HG03060 (cell line): Measurements from ENCODE around the gene MTO1.
"Not testable (repeated sequence)": the region's sequence is repeated elsewhere in the genome, so short reads cannot be mapped to it uniquely, and the experiment has no call there.

ENCODE experiments used
- ATAC-seq: cut with Tn5 transposase; IDR thresholded peaks from one replicate; pipeline ENCODE4 v1.9.1; 2021; ENCODE audit warnings: low read depth, moderate number of reproducible peaks; ENCODE audit not compliant: unreplicated experiment

Gene MTO1, protein sequence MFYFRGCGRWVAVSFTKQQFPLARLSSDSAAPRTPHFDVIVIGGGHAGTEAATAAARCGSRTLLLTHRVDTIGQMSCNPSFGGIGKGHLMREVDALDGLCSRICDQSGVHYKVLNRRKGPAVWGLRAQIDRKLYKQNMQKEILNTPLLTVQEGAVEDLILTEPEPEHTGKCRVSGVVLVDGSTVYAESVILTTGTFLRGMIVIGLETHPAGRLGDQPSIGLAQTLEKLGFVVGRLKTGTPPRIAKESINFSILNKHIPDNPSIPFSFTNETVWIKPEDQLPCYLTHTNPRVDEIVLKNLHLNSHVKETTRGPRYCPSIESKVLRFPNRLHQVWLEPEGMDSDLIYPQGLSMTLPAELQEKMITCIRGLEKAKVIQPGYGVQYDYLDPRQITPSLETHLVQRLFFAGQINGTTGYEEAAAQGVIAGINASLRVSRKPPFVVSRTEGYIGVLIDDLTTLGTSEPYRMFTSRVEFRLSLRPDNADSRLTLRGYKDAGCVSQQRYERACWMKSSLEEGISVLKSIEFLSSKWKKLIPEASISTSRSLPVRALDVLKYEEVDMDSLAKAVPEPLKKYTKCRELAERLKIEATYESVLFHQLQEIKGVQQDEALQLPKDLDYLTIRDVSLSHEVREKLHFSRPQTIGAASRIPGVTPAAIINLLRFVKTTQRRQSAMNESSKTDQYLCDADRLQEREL

DNA sequence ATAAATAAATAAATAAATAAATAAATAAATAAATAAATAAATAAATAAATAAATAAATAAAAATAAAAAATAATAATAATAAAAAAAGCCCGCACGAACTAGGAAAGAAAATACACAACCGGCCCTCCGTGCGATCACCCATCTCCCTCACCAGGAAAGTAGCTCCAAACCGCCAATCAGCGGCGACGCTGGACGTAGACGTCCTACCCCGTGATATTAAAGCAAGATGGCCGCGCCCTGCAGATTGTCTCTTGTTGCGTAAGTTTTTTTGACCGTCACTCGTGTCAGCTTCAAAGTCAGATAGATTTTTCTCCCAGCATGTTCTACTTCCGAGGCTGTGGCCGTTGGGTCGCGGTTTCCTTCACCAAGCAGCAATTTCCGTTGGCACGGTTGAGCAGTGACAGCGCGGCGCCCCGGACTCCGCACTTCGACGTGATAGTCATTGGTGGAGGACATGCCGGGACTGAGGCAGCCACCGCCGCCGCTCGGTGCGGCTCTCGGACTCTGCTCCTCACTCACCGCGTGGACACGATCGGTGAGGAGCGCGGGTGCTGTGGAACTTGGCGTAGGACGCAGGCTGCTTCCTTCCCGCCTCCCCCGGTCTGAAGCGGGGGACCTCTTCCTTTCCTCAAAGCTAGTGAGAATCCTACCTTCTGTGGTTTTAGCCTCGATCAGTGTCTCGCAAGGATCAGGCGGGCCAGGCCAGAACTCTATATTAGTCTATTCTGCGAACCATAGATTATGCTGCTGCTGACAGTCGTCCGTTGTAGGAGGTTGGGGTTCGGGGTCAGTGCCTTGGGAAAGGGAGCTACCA lies at the start of gene MTO1:
Gene MTO1, plus strand, starts transcription at position 201 of the 814 bp plus-strand sequence. Its CDS starts 118 bp downstream, at position 319.
- peak; percentile 95 for ATAC-seq

DNA sequence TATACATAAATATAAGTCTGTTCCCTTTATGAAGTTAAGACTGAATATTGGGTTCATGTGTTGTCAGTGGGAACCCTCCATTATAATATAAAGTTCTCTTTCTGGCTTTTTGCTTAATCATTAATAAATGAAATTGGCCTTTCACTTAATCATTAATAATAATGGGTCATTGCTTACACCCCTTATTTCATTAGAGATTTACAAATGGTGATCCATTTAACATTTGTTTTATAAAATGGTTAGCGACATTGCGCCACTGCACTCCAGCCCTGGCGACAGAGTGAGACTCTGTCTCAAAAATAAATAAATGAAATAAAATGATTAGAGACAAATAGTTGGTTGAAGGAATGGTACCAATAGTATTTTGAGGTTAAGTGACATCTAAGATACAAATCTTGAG lies 48.4 kb upstream of the MTO1 start:
- ATAC-seq: no peak

DNA sequence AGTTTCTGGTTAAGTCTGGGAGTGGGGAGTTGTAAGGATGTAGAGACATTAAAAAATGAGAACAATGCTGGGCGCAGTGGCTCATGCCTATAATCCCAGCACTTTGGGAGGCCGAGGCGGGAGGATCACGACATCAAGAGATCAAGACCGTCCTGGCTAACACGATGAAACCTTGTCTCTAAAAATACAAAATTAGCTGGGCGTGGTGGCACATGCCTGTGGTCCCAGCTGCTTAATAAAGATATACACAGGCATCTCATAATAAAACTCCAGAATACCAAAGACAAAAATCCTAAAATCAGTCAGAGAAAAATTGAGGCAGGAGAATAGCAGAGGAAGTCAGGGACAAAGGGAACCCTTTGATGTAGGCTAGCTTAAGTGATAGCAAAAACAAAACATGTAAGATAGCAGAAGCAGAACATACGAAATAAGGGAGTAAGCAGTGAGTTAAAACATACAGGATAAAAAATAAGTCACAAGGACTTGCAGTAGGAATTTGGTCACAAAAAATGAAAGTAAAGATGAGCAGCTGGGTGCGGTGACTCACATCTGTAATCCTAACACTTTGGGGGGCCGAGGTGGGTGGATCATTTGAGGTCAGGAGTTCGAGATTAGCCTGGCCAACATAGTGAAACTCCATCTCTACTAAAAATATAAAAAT lies 43.3 kb upstream of the MTO1 start:
- ATAC-seq: no peak

DNA sequence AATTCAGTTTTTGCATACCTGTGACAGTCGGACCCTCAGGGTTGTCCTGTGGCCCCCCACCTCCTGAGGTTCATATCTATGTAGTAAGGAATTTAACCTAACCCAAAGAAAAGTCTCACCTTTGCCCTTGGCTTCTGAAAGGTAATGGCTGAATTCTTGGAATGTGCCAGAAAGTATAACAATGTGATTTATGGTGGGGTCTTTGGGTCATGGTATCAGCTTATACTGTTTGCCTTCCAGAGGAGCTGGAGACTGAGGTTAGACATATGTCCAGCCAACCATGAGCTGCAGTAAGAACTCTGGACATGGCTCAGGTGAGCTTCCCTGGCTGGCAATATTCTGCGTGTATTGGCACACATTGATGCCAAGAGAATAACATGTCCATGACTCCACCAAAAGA lies 40.0 kb upstream of the MTO1 start:
- ATAC-seq: no peak

DNA sequence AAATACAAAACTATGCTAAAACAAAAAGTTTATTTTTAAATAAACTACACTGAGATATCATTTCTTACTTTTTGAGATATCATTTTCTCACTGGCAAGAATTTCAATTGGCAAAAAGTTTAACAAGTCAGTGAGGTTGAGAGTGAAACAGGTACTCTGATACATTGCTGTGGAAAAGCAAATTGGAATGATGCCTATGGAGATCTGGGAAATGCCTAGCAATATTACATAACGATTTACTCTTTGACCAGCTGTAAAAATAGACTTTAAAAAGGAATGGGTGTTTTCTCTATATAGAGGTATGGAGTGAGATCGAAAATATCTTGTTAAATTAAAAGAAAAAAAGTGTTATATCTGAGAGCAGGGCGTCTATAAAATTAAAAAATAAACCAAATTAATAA lies 26.3 kb upstream of the MTO1 start:
- ATAC-seq: no peak

DNA sequence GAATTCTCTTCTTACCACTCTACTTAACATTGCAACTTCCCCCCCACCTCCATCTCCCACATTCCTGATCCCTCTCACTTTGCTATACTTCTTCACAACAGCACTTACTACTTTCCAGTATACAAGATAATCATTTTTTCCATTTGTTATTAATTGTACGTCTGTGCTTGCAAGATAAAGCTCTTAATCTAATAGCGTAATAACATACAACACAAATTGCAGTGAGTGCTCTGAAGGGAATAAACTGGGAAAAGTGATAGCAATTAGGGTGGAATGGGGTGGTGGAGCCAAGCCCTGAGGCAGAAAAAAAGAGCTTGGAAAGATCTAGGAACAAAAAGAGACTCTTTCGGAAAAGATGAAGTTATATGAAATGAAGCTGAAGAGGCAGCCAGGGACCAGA lies 18.0 kb upstream of the MTO1 start:
- no peak for ATAC-seq

DNA sequence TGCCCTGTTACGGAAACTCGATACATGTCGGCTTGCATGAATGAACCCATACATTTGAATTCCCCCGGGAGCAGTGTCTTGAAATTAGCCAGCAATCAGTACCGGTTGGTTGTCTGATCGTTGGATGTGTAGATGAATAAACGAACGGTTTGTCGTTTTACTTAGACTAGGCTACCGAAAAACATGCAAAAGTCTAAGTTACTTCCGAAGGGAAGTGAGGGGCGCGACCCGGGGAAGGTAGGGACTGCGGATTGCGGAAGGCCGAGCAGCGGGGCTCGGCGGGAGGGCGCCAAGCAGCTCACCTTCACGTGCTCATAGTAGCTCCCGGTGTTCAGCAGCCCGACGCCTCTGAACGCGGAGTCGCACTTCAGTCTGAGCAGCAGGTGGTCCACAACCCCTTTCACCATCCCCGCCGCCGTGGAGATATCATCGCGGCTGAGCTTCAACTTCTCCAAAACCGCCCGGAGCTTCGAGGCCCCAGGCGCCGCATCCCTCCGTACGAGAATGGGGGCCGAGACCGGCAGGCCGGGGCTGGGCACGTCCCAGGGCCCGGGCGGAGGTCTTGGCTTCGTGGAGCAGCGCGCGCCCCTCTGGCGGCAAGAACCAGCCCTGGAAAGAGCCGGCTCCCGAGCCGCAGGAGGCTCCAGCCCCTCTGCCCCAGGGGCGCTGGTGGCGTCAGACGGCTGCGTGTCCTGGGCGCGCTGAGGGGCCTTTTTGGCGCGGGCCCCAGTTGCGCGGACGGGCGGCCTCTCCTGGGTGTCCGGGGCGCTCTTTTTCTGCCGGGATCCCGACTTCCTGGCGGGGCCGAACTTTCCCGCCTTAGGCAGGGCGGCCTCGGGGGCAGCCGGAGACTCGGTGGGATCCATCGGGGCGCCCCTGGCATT lies 10.1 kb upstream of the MTO1 start:
- peak; percentile 32 for ATAC-seq

DNA sequence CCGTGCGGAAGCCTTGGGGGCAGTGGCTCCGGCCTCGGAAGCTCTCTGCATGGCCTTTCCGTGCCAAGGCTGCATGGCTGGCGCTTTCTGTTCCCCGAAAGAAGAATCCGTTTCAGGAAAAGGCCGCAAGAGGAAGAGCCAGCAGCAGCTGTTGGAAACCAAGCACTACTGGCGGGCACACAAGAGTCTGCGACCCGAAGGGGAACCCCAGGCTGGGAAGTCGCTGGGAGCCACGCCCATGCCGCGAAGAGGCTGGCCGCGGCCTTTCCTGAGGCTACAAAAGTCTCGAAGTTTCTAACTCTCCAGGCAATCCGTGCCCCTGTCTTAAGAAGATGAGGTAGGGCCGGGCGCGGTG lies 9.5 kb upstream of the MTO1 start, which contains the start of gene CGAS:
Gene CGAS, minus strand, starts transcription at position 191 of the 355 bp plus-strand sequence. Its CDS starts 116 bp downstream, at position 75.
- peak; percentile 59 for ATAC-seq

DNA sequence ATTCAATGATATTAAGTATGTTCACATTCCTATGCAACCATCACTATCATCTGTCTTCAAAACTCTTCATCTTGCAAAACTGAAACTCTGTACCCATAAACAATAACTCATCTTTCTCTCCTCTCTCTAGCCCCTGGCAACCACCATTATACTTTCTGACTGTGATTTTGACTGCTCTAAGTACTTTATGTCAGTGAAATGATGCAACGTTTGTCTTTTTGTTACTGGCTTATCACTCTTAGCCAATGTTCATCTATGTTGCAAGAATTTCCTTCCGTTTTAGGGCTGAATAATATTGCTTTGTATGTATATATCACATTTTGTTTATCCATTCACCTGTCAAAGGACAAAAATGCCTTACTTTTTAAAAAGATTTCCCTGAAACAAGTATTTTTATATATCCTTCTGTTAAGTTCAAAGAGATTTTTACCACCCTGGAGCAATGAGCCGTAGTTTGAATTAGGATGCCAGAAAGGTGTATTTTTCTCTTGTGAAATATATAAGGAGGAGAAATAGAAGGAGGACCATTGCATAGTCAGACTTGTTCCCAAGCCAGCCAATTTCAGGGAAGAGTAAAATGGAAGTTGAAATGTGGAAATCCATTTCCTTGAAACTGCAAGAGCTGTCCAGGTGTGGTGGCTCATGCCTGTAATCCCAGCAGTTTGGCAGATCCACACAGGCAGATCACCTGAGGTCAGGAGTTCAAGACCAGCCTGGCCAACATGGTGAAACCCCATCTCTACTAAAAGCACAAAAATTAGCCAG lies 5.5 kb upstream of the MTO1 start:
- ATAC-seq: no peak

DNA sequence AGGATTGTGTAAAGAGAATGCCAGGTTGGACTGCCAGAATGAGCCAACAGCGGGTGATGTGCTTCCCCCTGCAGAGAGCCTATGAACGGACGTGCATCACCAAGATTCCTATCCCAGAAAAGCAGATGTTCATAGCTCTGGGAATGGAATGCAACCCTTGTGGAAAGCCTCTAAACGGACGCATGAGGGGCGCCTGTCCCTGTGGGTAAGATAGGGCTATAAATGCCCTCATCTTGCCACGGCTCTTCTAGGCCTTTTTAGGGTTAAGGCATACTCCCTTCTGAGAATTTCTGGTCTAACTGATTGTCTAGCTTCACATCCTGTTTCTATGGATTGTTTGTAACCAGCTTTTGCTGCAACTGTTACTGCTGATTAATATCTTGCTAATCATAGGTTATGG lies 2.1 kb upstream of the MTO1 start:
- ATAC-seq: not testable (repeated sequence)

DNA sequence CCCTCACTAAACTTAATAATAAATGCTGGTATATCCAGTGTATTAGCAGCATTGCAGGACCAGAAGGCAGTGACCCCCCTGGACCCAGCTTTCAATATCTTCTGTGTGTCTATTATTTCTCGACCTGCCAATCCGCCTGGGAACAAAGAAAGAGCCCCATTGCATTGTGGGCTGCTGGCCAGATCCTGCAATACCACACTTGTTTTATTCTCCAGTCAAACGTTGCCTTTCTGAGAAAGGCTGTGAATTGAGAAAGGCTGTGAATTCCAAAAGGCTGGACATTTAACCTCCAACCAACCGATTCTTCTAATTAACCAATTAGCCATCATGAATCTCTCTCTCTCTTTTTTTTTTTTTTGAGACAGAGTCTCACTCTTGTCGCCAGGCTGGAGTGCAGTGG lies 1.5 kb upstream of the MTO1 start:
- ATAC-seq: no peak

DNA sequence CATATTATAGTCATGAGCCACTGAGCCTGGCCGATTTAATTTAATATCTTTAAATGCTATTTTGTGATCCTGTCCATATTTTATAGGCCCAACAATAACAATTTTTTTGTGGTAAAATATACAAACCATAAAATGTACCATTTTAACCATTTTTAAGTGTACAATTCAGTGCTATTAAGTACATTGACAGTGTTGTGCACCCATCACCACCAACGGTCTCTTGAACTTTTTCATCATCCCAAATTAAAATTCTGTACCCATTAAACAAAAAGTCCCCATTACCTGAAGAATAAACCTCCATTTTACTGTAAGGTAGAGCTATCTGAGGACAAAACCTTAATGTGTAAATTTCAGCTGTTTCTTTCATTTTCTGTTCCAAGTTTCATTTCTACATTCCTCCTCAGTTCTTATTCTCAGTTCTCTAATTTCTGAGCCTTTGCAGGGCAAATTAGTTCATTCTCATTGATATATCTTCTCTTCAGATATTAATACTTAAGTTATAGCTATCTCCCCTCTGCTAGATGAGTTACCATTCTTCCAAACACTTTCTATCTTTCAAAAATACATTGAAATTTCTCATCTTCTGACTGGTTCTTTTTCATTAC lies 10.3 kb downstream of the MTO1 start:
- ATAC-seq: peak; percentile 93

DNA sequence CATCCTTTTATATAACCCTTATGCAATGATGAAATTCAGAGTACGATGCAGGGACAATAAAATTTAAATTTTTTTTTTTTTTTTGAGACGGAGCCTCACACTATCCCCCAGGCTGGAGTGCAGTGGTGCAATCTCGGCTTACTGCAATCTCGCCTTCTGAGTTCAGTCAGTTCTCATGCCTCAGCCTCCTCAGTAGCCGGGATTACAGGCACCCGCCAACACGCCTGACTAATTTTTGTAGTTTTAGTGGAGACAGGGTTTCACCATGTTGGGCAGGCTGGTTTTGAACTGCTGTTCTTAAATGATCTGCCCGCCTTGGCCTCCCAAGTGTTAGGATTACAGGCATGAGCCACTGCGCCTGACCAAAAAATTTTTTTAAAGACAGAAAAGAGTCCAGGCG lies 15.2 kb downstream of the MTO1 start:
- ATAC-seq: no peak

DNA sequence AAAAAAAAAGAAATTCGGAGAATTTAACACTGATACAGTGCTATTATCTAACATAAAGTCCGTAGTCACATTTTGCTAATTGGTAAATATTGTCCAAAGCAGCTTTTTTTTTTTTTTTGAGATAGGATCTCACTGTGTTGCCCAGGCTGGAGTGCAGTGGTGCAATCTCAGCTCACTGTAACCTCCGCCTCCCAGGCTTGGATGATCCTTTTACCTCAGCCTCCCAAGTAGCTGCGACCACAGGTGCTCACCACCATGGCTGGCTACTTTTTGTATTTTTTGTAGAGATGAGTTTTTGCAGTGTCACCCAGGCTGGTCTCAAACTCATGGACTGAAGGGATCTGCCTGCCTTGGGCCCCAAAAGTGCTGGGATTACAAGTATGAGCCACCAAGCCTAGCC lies 15.9 kb downstream of the MTO1 start:
- no peak for ATAC-seq

DNA sequence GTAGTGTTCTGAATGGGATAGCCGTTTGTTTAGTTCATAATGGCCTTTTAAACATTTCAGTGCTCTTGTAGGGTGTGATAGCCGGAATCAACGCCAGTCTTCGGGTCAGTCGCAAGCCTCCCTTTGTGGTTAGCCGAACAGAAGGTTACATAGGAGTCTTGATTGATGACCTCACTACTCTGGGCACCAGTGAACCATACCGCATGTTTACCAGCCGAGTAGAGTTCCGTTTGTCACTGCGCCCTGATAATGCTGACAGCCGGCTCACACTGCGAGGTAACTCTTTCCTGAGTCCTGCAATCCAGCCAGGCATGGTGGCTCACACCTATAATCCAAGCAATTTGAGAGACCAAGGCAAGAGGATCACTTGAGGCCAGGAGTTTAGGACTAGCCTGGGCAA lies 20.4 kb downstream of the MTO1 start:
- ATAC-seq: no peak

DNA sequence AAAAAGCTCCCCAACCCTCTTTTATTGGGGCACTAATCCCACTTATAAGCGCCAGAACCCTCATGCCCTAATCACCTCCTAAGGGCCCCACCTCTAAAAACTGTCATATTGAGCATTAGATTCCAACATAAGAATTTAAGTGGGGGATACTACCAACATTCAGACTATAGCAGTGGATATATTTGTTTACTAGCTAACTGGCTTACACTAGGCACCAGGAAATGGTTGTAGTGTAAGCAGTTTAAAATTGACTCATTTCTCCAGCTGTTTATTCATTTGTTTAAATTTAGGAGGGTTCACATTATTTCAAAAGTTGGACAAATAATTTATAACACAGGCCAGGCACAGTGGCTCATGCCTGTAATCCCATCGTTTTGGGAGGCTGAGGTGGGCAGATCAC lies 22.9 kb downstream of the MTO1 start:
- no peak for ATAC-seq

DNA sequence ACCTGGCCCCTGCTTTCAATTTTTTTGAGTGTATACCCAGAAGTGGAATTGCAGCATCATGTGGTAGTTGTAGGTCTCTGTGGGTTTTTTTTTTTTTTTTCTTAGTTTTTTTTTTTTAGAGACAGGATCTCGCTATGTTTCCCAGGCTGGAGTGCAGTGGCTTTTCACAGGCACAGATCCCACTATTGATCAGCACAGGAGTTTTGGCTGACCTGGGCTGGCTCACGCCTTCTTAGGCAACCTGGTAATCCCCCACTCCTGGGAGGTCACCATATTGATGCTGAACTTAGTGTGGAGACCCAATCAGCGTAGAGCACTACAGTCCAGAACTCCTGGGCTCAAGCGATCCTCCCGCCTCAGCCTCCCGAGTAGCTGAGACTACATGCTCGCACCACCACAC lies 25.9 kb downstream of the MTO1 start:
- ATAC-seq: no peak

DNA sequence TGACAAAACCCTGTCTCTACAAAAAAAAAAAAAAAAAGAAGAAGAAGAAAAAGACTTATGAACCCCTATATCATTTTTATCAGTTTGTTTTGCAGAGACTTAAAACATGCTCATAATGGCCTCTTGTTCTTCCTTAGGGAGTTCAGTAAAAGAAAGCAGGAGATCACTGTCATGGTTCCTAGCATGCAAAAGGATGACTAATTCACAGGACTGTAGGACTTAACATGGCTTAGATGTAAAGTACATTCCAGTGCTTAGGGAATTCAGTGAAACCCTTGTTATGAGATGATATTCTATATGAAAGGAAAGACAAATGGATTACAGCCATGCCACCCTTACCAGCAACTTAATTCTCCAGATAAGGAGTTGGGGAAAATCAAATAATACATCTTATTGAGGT lies 29.8 kb downstream of the MTO1 start:
- ATAC-seq: no peak

DNA sequence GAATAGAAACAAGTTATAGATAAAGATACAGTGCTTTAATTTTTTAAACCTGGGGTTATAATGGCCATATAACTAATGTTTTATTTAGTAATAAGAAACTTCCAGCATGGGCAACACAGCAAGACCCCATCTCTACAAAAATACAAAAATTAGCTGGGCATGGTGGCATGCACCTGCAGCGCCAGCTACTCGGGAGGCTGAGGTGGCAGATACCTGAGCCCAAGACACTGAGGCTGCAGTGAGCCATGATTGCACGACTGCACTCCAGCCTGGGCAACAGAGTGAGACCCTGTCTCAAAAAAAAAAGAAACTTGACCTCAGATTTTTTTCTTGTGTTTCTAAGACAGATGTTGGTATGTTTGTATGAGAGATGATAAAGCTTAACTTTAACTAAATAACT lies 36.4 kb downstream of the MTO1 start:
- no peak for ATAC-seq
